H1 (cell line): ENCODE measurements around the gene MPRIP.

ENCODE experiments used
- CBX5 ChIP-seq: fragments of 300-800, 300-1000 bp; sonication (generic); IDR thresholded peaks from 2 replicates; pipeline ENCODE4 v1.7.1; 2016; ENCODE audit warnings: antibody characterized with exemption, low read length, low read depth
- CBX8 ChIP-seq: fragments of 300-800, 300-1000 bp; sonication (generic); IDR thresholded peaks from 2 replicates; pipeline ENCODE4 v1.7.1; 2016; ENCODE audit warnings: low read depth, low read length, borderline replicate concordance
- CHD2 ChIP-seq: IDR thresholded peaks from 2 replicates; pipeline ENCODE4 v1.6.1; 2012; ENCODE audit warnings: low read length, improper control_type of control experiment
- EP300 ChIP-seq, 2 experiments: IDR thresholded peaks; 1 replicate in 1 of 2; 2 replicates in 1 of 2; pipeline ENCODE4 v1.6.1; 2011 to 2012; ENCODE audit warnings: low read depth in 2 of 2, low read length in 2 of 2, mild to moderate bottlenecking in 2 of 2, borderline replicate concordance in 1 of 2, inconsistent platforms in 1 of 2, moderate library complexity in 1 of 2
- GABPA ChIP-seq: IDR thresholded peaks from 2 replicates; pipeline ENCODE4 v1.6.1; 2011; ENCODE audit warnings: mild to moderate bottlenecking, low read length, moderate library complexity, borderline replicate concordance; ENCODE audit not compliant: insufficient read depth
- GTF2F1 ChIP-seq: IDR thresholded peaks from 2 replicates; pipeline ENCODE4 v1.6.1; 2012; ENCODE audit warnings: low read depth, low read length, improper control_type of control experiment, borderline replicate concordance
- HDAC2 ChIP-seq, 2 experiments: fragments of 300-600 bp in 1 of 2; sonication (generic) in 1 of 2; IDR thresholded peaks; 2 replicates each; pipeline ENCODE4 v1.6.1; 2011 to 2012; ENCODE audit warnings: low read depth in 2 of 2, low read length in 2 of 2, mild to moderate bottlenecking in 2 of 2, moderate library complexity in 2 of 2, borderline replicate concordance in 1 of 2, inconsistent platforms in 1 of 2
- POLR2A ChIP-seq, 2 experiments: IDR thresholded peaks; 1 replicate in 1 of 2; 2 replicates in 1 of 2; pipeline ENCODE4 v1.6.1; 2011; ENCODE audit warnings: low read depth in 2 of 2, low read length in 2 of 2, mild to moderate bottlenecking in 2 of 2; ENCODE audit errors: control extremely low read depth in 1 of 2
- TAF1 ChIP-seq: IDR thresholded peaks from 2 replicates; pipeline ENCODE4 v1.6.1; 2011; ENCODE audit warnings: mild to moderate bottlenecking, low read depth, low read length
- TBP ChIP-seq: IDR thresholded peaks from 2 replicates; pipeline ENCODE4 v1.6.1; 2011; ENCODE audit warnings: low read depth, low read length, improper control_type of control experiment
- ZNF274 ChIP-seq: IDR thresholded peaks from 2 replicates; pipeline ENCODE4 v1.7.0; 2012; ENCODE audit warnings: low read length, borderline replicate concordance; ENCODE audit errors: extremely low read depth
- TF ChIP-seq, protein P1 (sequence below), 3 experiments: IDR thresholded peaks; 1 replicate in 2 of 3; 2 replicates in 1 of 3; pipeline versions ENCODE4 v1.5.1 to v1.6.1; 2011; ENCODE audit warnings: low read length in 3 of 3, mild to moderate bottlenecking in 3 of 3, inconsistent platforms in 2 of 3, low read depth in 1 of 3, moderate library complexity in 1 of 3; ENCODE audit not compliant: insufficient read depth in 1 of 3; ENCODE audit errors: control extremely low read depth in 1 of 3
- TF ChIP-seq, protein P2 (sequence below): IDR thresholded peaks from 2 replicates; pipeline ENCODE4 v1.6.1; 2011; ENCODE audit warnings: low read length, improper control_type of control experiment

DNA sequence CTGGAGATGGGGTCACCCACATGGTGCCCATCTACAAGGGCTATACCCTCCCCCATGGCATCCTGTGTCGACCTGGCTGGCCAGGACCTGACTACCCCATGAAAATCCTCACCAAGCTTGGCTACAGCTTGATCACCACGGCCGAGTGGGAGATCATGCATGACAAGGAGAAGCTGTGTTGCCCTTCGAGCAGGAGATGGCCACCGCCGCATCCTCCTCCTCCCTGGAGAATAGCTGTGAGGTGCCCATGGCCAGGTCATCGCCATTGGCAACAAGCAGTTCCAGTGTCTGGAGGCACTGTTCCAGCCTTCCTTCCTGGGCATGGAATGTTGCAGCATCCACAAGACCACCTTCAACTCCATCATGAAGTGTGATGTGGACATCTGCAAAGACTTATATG is 200.0 kb downstream of the MPRIP start:
- TF ChIP-seq CBX8, result no peak
- no peak for TF ChIP-seq EP300 (IDR thresholded peaks at IDR 0.05; ENCODE audit: borderline replicate concordance in 1 of 2, low read depth in 2 of 2, low read length in 2 of 2)
- TF ChIP-seq TBP, result no peak
- TF ChIP-seq GTF2F1, result no peak
- TF ChIP-seq, protein P1, sequence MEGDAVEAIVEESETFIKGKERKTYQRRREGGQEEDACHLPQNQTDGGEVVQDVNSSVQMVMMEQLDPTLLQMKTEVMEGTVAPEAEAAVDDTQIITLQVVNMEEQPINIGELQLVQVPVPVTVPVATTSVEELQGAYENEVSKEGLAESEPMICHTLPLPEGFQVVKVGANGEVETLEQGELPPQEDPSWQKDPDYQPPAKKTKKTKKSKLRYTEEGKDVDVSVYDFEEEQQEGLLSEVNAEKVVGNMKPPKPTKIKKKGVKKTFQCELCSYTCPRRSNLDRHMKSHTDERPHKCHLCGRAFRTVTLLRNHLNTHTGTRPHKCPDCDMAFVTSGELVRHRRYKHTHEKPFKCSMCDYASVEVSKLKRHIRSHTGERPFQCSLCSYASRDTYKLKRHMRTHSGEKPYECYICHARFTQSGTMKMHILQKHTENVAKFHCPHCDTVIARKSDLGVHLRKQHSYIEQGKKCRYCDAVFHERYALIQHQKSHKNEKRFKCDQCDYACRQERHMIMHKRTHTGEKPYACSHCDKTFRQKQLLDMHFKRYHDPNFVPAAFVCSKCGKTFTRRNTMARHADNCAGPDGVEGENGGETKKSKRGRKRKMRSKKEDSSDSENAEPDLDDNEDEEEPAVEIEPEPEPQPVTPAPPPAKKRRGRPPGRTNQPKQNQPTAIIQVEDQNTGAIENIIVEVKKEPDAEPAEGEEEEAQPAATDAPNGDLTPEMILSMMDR (IDR thresholded peaks at IDR 0.05; ENCODE audit: control extremely low read depth in 1 of 3, insufficient read depth in 1 of 3, low read depth in 1 of 3, low read length in 3 of 3), result no peak
- TF ChIP-seq CHD2, result no peak
- TF ChIP-seq HDAC2 (IDR thresholded peaks at IDR 0.05; ENCODE audit: borderline replicate concordance in 1 of 2, low read depth in 2 of 2, low read length in 2 of 2), result no peak
- no peak for TF ChIP-seq POLR2A (IDR thresholded peaks at IDR 0.05; ENCODE audit: control extremely low read depth in 1 of 2, low read depth in 2 of 2, low read length in 2 of 2)
- TF ChIP-seq, protein P2, sequence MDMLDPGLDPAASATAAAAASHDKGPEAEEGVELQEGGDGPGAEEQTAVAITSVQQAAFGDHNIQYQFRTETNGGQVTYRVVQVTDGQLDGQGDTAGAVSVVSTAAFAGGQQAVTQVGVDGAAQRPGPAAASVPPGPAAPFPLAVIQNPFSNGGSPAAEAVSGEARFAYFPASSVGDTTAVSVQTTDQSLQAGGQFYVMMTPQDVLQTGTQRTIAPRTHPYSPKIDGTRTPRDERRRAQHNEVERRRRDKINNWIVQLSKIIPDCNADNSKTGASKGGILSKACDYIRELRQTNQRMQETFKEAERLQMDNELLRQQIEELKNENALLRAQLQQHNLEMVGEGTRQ, result no peak
- TF ChIP-seq TAF1, result no peak
- no peak for TF ChIP-seq GABPA
- TF ChIP-seq ZNF274, result no peak
- TF ChIP-seq CBX5, result no peak
